SK-N-SH (cell line): ENCODE data around the gene GLRB. TPM values are rescaled to one million over a fixed set of nuclear protein-coding genes. Genes with fewer than 3 reads are reported as not detected.

Experiments used
- CTCF ChIA-PET: fragments of 300-600, 350-600 bp; formaldehyde crosslinking; extraction: SDS; loops from one replicate; lab custom pipeline; 2021; lab: Yijun Ruan, JAX
- POLR2A ChIA-PET: fragments of 350-600 bp; sonication (Branson Sonifier 250); formaldehyde crosslinking; extraction: SDS; loops from one replicate; lab custom pipeline; 2020; ENCODE audit warnings: antibody characterized with exemption, inconsistent platforms; lab: Yijun Ruan, JAX
- DNase-seq: peaks from one replicate; pipeline ENCODE4 v3.0.0; 2012
- H2AFZ ChIP-seq: fragments of 200-600 bp; sonication (generic); 2 replicates; pipeline ENCODE4 v1.8.1; 2016; ENCODE audit warnings: antibody characterized with exemption, mild to moderate bottlenecking, low read depth
- H3F3A ChIP-seq: fragments of 200-600 bp; sonication (generic); replicated peaks from 2 replicates; pipeline ENCODE3; 2016; ENCODE audit warnings: antibody characterized with exemption, mild to moderate bottlenecking; ENCODE audit not compliant: insufficient read depth
- H3K27ac ChIP-seq, 2 experiments: fragments of 200-500 bp in 1 of 2; fragments of 200-600 bp in 1 of 2; sonication (Bioruptor generic) in 1 of 2; sonication (generic), shearing (Covaris generic) in 1 of 2; 2 replicates each; pipeline versions ENCODE4 v1.5.1 to v1.6.1; 2014 to 2016; ENCODE audit warnings: low read depth in 2 of 2, inconsistent platforms in 1 of 2, low read length in 1 of 2, mild to moderate bottlenecking in 1 of 2, mixed read lengths in 1 of 2
- H3K27me3 ChIP-seq: fragments of 200-600 bp; sonication (generic), shearing (Covaris generic); 2 replicates; pipeline ENCODE4 v1.6.1; 2016; ENCODE audit warnings: mixed run types; ENCODE audit not compliant: insufficient read depth
- H3K36me3 ChIP-seq, 2 experiments: fragments of 200-500 bp in 1 of 2; fragments of 200-600 bp in 1 of 2; sonication (Bioruptor generic) in 1 of 2; sonication (generic) in 1 of 2; replicated peaks in 1 of 2; 2 replicates each; pipeline versions ENCODE3 to v1.5.1; 2014 to 2016; ENCODE audit warnings: low read length in 1 of 2, mild to moderate bottlenecking in 1 of 2; ENCODE audit not compliant: insufficient read depth in 2 of 2, control insufficient read depth in 1 of 2
- H3K4me1 ChIP-seq, 2 experiments: fragments of 200-500 bp in 1 of 2; fragments of 200-600 bp in 1 of 2; sonication (Bioruptor generic) in 1 of 2; sonication (generic), shearing (Covaris generic) in 1 of 2; 2 replicates each; pipeline versions ENCODE4 v1.5.1 to v1.6.1; 2014 to 2016; ENCODE audit warnings: low read depth in 1 of 2, low read length in 1 of 2, mixed run types in 1 of 2; ENCODE audit not compliant: insufficient read depth in 2 of 2, control insufficient read depth in 1 of 2
- H3K4me2 ChIP-seq: fragments of 200-600 bp; sonication (generic), shearing (Covaris generic); 2 replicates; pipeline ENCODE4 v1.6.1; 2017; ENCODE audit warnings: mixed run types
- H3K4me3 ChIP-seq, 2 experiments: fragments of 200-500 bp in 1 of 2; fragments of 200-600 bp in 1 of 2; sonication (Bioruptor generic) in 1 of 2; sonication (generic), shearing (Covaris generic) in 1 of 2; 2 replicates each; pipeline versions ENCODE4 v1.5.1 to v1.8.1; 2014 to 2016; ENCODE audit warnings: low read depth in 2 of 2, inconsistent platforms in 1 of 2, low read length in 1 of 2, mild to moderate bottlenecking in 1 of 2, mixed read lengths in 1 of 2, moderate library complexity in 1 of 2
- H3K79me2 ChIP-seq: fragments of 200-600 bp; sonication (generic); 2 replicates; pipeline ENCODE4 v1.8.1; 2017; ENCODE audit warnings: mild to moderate bottlenecking; ENCODE audit not compliant: insufficient read depth
- H3K9ac ChIP-seq: fragments of 200-600 bp; sonication (generic); 2 replicates; pipeline ENCODE4 v1.6.1; 2017; ENCODE audit warnings: mixed run types
- H3K9me2 ChIP-seq: fragments of 200-600 bp; sonication (generic); 2 replicates; pipeline ENCODE4 v1.6.1; 2017; ENCODE audit warnings: mixed run types
- H3K9me3 ChIP-seq: fragments of 200-600 bp; sonication (generic); 2 replicates; pipeline ENCODE4 v1.6.1; 2017; ENCODE audit warnings: mixed run types, mild to moderate bottlenecking, moderate library complexity
- H4K20me1 ChIP-seq: fragments of 200-600 bp; sonication (generic); 2 replicates; pipeline ENCODE4 v1.6.1; 2017; ENCODE audit warnings: mild to moderate bottlenecking, mixed run types; ENCODE audit not compliant: insufficient read depth
- CHD2 ChIP-seq: fragments of 150-350 bp; IDR thresholded peaks from 2 replicates; pipeline ENCODE4 v1.6.1; 2018; ENCODE audit warnings: low read length; ENCODE audit not compliant: partially characterized antibody
- GABPA ChIP-seq: IDR thresholded peaks from 2 replicates; pipeline ENCODE4 v1.4.0; 2012; ENCODE audit warnings: low read depth, mild to moderate bottlenecking
- IRF3 ChIP-seq: fragments of 150-350 bp; IDR thresholded peaks from 2 replicates; pipeline ENCODE4 v1.6.1; 2016; ENCODE audit warnings: mild to moderate bottlenecking, low read depth, low read length
- JUND ChIP-seq: IDR thresholded peaks from 2 replicates; pipeline ENCODE4 v1.4.0; 2012
- MXI1 ChIP-seq: IDR thresholded peaks from 2 replicates; pipeline ENCODE4 v1.6.1; 2012; ENCODE audit warnings: mild to moderate bottlenecking, low read depth, low read length, improper control_type of control experiment
- NRF1 ChIP-seq: IDR thresholded peaks from 2 replicates; pipeline ENCODE4 v1.6.1; 2012; ENCODE audit warnings: low read depth, mild to moderate bottlenecking, low read length
- POLR2AphosphoS5 ChIP-seq: IDR thresholded peaks from 2 replicates; pipeline ENCODE4 v1.6.1; 2012; ENCODE audit warnings: low read depth, low read length
- RAD21 ChIP-seq: IDR thresholded peaks from 2 replicates; pipeline ENCODE4 v1.6.1; 2012; ENCODE audit warnings: mild to moderate bottlenecking, low read length
- RCOR1 ChIP-seq: fragments of 150-350 bp; IDR thresholded peaks from 2 replicates; pipeline ENCODE4 v1.6.1; 2017; ENCODE audit warnings: antibody characterized with exemption, low read length
- REST ChIP-seq: IDR thresholded peaks from 2 replicates; pipeline ENCODE4 v1.6.1; 2012; ENCODE audit warnings: mild to moderate bottlenecking, low read depth, low read length, moderate library complexity
- RXRA ChIP-seq: IDR thresholded peaks from 2 replicates; pipeline ENCODE4 v1.4.0; 2012; ENCODE audit warnings: low read depth, mild to moderate bottlenecking, borderline replicate concordance
- TAF1 ChIP-seq: IDR thresholded peaks from 2 replicates; pipeline ENCODE4 v1.6.1; 2012; ENCODE audit warnings: low read depth, mild to moderate bottlenecking, low read length, moderate library complexity, borderline replicate concordance
- TCF12 ChIP-seq: IDR thresholded peaks from 2 replicates; pipeline ENCODE4 v1.4.0; 2012
- USF2 ChIP-seq: fragments of 150-350 bp; IDR thresholded peaks from 2 replicates; pipeline ENCODE4 v1.6.1; 2017; ENCODE audit warnings: antibody characterized with exemption, low read length, low read depth, borderline replicate concordance
- YY1 ChIP-seq: IDR thresholded peaks from 2 replicates; pipeline ENCODE4 v1.4.0; 2012; ENCODE audit warnings: low read depth, mild to moderate bottlenecking
- WGBS: methylation state at CpG from one replicate; pipeline ENCODE4 v1.1.6; 2017; ENCODE audit warnings: low lambda C conversion rate; 5-methylcytosine and 5-hydroxymethylcytosine counted together
- polyA plus RNA-seq, 3 experiments: library from polyadenylated mRNA; depleted of rRNA; stranded (reverse); fragments of >200 nt; gene quantifications; 2 replicates each; pipeline ENCODE4 v1.2.3, GENCODE V29; 2012

The GLRB gene
- polyA plus RNA-seq, 1 of the 3 experiments (the other 2 are of a cell fraction), result 7.6 TPM

- 80% methylated on average over 2 of the region's 2 CpGs for WGBS
- Histone ChIP-seq H2AFZ (no peak overlapping the region), H3K9me2 (no peaks in the 10 kb centered on the region), H3K4me1 (no peaks in the 10 kb centered on the region; a peak in 2 of 4 replicates), H3K36me3 (no peaks in the 10 kb centered on the region), H3K9ac (no peak overlapping the region), H3K9me3 (no peaks in the 10 kb centered on the region), H3F3A (no peaks in the 10 kb centered on the region), H3K4me3 (no peak overlapping the region), H4K20me1 (no peaks in the 10 kb centered on the region), H3K27me3 (no peaks in the 10 kb centered on the region), H3K27ac (no peak overlapping the region), H3K4me2 (no peak overlapping the region), H3K79me2 (no peaks in the 10 kb centered on the region)
- POLR2A ChIA-PET, result no interaction called here
- CTCF ChIA-PET, result interaction anchor here (1.1 to 1.3 kb wide), 2 partner anchors 16 to 20 kb away, joined by 3 read pairs; partner anchors contain the start of gene GLRB
- no peak for DNase-seq
- TF ChIP-seq USF2 (no peak), TCF12 (no peak), RXRA (no peak), REST (no peak), YY1 (no peak), RAD21 (no peak), CHD2 (no peak), NRF1 (no peak), POLR2AphosphoS5 (no peak), IRF3 (no peak), JUND (no peak), RCOR1 (no peak), GABPA (no peak), MXI1 (no peak), TAF1 (no peak)
Measured at GRCh38 chr4:157095716-157096115, 19.8 kb downstream of the GLRB start.
